ENCODE data around the gene TFCP2L1. TPM values are rescaled to one million over a fixed set of nuclear protein-coding genes. Genes with fewer than 3 reads are reported as not detected.

TFCP2L1 gene
- total and polyA plus RNA-seq, 2 experiments from 2014 or later = 0.94 to 6.4 TPM

- TF ChIP-seq ZNF462 (CRISPR knock-in tag; IDR thresholded peaks at IDR 0.05) = no peak
- TF ChIP-seq CREB1 (CRISPR knock-in tag; IDR thresholded peaks at IDR 0.05; ENCODE audit: low read depth) = no peak
- no peak for TF ChIP-seq EZH2 (IDR thresholded peaks at IDR 0.05; ENCODE audit: low read depth, unreplicated experiment)
- no peak for TF ChIP-seq ZNF331 (CRISPR knock-in tag; IDR thresholded peaks at IDR 0.05; ENCODE audit: low read depth)
- TF ChIP-seq STAT1 (IDR thresholded peaks at IDR 0.05; ENCODE audit: unreplicated experiment) = no peak
Measured at GRCh38 chr2:121287956-121288355, 3.0 kb upstream of the TFCP2L1 start (continued).

GRCh38 chr2:121287146-121287798 is 2.3 kb upstream of the TFCP2L1 start:
- H3K27me3 Mint-ChIP-seq (ENCODE audit: insufficient read depth, low read depth, poor library complexity) = peaks cover 40% of the 10 kb centered on the region
- H3F3A ChIP-seq (replicated peaks; ENCODE audit: low read depth) = no peaks in the 10 kb centered on the region
- no peaks in the 10 kb centered on the region for H3K36me3 Mint-ChIP-seq (ENCODE audit: low read depth)
- H3K27ac ChIP-seq (ENCODE audit: low read depth) = no peak overlapping the region
- H3K79me2 ChIP-seq (replicated peaks; ENCODE audit: insufficient read depth) = no peaks in the 10 kb centered on the region
- DNase-seq (ENCODE audit: low spot score) = no peak
- no peak overlapping the region for H3K4me3 ChIP-seq
- no peak overlapping the region for H3K27ac Mint-ChIP-seq
- H3K4me3 Mint-ChIP-seq = no peak overlapping the region
- H2AFZ ChIP-seq = no peak overlapping the region
- no peaks in the 10 kb centered on the region for H3K9me3 Mint-ChIP-seq
- peaks cover 7% of the 10 kb centered on the region for H3K4me1 ChIP-seq (ENCODE audit: insufficient read depth)
- H3K4me2 ChIP-seq = no peak overlapping the region
- no peak for ATAC-seq
- H4K20me1 ChIP-seq (replicated peaks; ENCODE audit: insufficient read depth) = no peaks in the 10 kb centered on the region
- H3K36me3 ChIP-seq (ENCODE audit: insufficient read depth) = no peaks in the 10 kb centered on the region
- H3K9me2 ChIP-seq (ENCODE audit: insufficient read depth) = no peaks in the 10 kb centered on the region
- H3K27me3 ChIP-seq (ENCODE audit: insufficient read depth) = peaks cover 33% of the 10 kb centered on the region
- H3K4me1 Mint-ChIP-seq = peaks cover 16% of the 10 kb centered on the region
- TF ChIP-seq NANOG (IDR thresholded peaks at IDR 0.05; ENCODE audit: borderline replicate concordance) (no peak), ZNF114 (CRISPR knock-in tag; IDR thresholded peaks at IDR 0.05) (no peak), CREB1 (CRISPR knock-in tag; IDR thresholded peaks at IDR 0.05; ENCODE audit: low read depth) (no peak), REST (IDR thresholded peaks at IDR 0.05; ENCODE audit: unreplicated experiment) (no peak), STAT1 (IDR thresholded peaks at IDR 0.05; ENCODE audit: unreplicated experiment) (no peak), CTCF (conservative IDR thresholded peaks at IDR 0.05; ENCODE audit: low read depth in 2 of 2) (no peak), ZNF331 (CRISPR knock-in tag; IDR thresholded peaks at IDR 0.05; ENCODE audit: low read depth) (no peak), ETS1 (IDR thresholded peaks at IDR 0.05) (no peak), EZH2phosphoT487 (IDR thresholded peaks at IDR 0.05; ENCODE audit: unreplicated experiment) (no peak), EZH2 (IDR thresholded peaks at IDR 0.05; ENCODE audit: low read depth, unreplicated experiment) (no peak)

Data from GM23338 (cell line).